HG03139 (cell line): ENCODE results near the gene ZNF134.

ENCODE experiments used
- ATAC-seq: cut with Tn5 transposase; IDR thresholded peaks from one replicate; pipeline ENCODE4 v1.9.1; 2021; ENCODE audit not compliant: unreplicated experiment

ZNF134 gene

DNA sequence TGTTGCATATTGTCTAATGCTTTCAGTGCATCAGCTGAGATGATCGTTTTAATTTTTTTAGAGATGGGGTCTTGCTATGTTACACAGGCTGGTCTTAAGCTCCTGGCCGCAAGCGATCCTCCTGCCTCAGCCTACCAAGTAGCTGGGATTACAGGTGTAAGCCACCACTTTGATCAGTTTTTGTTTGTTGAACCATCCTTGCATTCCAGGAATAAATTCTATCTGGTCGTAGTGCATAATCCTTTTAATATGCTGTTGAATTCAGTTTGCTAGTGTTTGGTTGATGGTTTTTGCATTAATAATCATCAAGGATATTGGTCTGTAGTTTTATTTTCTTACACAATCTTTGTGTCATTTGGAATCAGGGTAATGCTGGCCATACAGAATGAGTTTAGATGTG, 23.3 kb downstream of the ZNF134 start:
- ATAC-seq, result no peak

DNA sequence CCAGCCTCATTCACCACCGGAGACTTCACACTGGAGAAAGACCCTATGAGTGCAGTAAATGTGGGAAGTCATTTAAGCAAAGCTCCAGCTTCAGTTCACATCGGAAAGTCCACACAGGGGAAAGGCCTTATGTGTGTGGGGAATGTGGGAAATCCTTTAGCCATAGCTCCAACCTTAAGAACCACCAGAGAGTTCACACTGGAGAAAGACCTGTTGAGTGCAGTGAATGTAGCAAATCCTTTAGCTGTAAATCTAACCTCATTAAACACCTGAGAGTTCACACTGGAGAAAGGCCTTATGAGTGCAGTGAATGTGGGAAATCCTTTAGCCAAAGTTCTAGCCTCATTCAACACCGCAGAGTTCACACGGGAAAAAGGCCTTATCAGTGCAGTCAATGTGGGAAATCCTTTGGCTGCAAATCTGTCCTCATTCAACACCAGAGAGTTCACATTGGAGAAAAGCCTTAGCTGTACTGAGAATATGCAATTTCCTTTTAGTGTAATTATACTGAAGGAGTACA, 27.7 kb downstream of the ZNF134 start:
- no peak for ATAC-seq

DNA sequence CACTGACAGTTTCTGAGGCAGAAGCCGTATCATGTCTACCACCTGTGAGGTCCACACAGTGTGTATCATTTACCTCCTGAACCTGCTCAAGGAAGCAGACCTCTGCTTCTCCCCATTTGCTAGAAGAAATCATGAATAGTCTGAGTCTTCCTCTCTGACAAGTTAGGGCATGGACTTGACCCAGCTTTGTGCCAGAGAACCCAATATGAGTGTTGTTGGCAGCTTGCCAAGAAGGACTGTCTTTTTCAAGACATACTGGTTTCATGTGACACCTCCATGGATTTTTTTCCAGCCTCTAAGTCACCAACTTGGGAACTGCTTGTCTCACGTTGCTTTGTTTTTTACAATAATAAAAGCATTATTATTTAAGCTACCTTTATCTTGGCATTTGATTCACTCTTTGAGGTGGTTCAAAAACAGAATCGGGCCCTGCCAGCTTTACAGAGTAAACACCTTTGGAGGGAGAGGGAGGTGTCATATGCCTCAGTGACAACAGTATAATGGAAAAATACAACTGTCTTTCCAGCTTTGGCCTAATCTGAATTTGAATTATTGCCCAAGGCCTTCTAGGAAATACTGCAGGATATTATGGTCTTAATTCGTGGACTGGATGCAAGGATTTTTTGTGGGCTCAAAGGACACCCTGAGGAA, 28.5 kb downstream of the ZNF134 start:
- ATAC-seq, result no peak

DNA sequence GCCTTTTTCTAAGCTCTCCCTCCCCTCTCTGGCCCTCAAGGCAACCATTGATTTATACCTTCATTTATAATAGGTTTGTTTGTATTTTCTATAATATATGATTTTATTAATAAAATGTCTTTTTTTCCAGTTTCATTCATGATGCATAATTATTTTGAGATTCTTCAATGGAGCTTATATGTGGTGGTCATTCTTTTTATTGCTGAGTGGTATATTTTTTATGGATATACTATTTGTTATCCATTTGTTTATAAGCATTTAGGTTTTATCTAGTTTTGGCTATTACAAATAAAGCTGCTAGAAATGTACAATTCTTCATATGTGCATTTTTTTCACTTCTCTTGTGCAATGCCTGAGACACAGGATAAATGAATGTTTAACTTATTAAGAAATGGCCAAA, 29.7 kb downstream of the ZNF134 start:
- ATAC-seq, result no peak

DNA sequence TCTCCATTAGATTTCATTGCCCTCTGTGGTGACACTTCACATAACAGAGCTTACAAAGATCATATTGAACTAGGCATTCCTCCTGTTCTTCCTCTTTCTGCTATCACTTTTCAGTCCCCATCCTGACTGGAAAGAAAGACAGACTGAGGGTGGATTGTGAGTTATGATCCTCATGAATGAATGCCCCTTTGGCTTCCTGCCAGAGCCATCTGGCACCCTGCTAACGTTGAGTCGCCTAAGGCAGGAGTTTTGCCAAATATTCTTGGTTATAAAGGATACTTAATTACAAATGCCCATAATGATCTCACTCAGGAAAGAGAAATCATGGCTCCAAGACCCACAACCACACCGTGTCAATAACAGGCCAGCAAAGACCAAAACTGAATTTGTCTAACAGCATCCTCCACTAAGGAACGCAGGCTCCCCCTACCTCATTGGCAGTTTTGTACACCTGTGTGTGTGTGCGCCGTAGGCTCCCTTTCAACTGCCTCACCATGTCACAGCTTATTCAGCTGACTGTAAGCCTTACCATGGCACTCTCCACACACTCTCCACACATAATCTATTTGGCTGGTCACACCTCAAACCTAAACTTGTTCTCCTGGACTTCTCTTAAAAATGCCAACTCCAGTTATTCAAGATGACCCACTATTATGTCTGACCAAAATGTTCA, 34.4 kb downstream of the ZNF134 start:
- no peak for ATAC-seq

DNA sequence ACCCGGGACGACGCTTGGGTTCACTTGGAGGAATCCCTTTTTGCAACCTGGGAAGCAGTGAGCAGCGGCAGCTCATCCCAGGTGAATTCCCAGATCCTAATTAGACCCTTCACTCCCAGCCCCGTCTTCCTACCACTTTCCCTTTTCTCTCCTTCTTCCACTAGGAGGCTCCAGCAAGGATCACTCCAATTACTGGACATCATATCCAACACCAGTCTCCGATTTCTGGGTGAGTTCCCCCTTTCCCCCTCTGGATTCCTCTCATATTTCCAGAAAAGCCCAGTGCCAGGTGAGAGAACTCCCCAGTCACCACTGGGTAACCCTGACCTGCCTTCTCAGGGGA, 37.6 kb downstream of the ZNF134 start:
- no peak for ATAC-seq

DNA sequence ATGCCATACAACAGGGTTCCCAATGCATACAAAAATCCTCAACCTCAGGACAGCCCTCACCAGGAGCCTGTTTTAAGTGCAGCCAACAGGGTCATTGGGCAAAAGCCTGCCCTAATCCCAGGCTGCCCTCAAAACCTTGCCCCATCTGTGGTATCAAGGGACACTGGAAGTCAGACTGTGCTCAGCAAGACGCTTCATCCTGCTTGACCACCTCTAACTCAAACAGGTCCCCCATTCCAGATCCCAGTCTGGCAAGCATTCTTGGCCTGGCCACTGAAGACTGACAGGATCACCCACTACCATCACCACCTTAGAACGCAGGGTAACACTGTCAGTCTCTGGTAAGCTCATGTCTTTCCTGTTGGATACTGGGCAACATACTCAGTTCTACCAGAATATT, 39.6 kb downstream of the ZNF134 start:
- no peak for ATAC-seq

DNA sequence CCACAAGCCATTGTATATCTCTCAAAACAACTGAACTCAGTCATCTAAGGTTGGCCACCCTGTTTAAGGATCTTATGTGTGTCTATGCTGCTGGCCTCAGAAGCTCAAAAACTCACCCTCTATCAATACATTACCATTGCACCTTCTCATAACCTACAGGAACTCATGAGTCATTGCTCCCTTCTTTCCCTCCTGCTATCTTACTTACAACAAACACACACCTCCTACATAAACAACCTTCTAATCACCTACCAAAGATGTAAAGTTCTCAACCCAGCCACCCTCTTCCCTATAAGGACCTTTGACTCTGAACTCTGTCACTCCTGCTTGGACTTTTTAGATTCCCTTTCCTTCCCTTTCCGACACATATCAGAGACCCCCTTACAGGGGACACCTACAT, 41.4 kb downstream of the ZNF134 start:
- no peak for ATAC-seq

DNA sequence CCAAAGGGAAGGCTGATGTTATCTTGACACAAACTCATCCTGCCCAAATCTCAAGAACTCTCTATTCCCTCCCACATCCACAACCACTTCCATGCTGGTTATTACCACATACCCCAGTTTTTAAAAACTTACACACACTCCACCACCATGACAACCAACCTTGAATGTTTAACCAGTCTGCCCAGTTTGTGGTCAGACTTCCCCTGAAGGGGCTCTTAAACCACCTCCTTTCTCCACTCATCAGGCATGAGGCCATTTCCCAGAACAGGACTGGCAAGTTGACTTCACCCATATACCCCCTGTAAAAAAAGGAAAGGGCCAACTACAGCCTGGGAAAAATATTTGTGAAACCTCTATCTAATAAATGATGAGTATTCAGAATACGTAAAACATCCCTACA, 42.3 kb downstream of the ZNF134 start:
- no peak for ATAC-seq

DNA sequence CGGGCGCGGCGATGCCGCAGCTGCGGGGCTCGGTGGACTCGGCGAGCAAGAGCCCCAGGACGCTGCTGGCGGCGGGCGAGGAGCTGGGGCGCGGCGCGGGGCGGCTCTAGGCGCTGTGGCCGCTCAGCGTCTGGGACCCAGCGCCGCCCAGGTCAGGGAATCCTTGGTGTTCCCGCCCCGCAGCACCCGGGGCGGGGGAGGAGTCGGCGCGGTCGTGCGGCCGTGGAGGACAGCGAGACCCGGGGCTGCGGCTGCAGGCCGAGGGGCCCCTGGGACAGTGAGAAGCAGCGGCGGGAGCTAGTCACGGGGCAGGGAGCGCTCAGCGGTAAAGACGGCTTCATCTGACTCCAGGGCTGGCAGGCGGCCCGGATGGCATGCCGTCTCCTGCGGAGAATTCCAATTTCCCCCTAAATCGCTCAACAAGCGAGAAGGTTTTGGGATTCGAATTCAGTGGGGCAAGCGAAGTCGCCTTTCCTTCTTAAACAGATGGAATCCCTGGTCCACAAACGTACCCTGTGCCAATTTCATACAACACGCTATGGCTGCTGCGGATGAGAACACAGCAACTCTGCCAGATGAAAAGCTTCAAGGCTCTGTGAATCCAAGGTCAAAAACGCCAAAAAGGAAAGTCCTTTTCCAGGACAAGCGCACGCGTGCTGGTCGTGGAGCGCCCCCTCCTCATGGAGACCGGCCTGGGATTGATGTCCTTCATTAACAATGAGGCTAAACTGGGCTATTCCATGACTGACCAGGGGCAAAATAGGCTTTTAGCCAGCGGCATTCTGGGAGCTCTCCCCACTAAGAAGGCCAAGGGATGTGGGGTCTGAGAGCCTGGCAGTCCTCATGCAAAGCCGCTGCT, 50.5 kb downstream of the ZNF134 start:
- no peak for ATAC-seq

DNA sequence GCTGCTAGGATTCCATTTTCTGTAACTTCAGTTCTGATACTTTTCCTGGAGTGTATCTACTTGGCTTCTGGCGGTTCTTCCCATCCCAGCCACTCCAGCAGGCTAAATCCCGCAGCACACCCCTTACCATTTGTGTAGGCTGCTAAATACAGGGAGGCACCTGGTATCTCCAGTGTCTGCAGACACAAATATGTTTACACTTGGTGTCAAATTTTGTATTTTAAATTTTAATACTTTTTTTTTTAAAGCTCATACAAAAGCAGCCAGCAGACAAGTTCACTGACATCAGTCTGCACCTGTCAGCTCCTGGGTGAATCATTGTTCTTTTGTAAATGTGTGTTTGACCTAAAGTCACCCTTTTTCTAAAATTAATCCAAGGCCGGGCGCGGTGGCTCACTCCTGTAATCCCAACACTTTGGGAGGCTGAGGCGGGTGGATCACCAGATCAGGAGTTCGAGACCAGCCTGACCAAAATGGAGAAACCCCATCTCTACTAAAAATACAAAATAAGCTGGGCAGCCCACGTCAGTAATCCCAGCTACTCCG, 51.3 kb downstream of the ZNF134 start:
- no peak for ATAC-seq

DNA sequence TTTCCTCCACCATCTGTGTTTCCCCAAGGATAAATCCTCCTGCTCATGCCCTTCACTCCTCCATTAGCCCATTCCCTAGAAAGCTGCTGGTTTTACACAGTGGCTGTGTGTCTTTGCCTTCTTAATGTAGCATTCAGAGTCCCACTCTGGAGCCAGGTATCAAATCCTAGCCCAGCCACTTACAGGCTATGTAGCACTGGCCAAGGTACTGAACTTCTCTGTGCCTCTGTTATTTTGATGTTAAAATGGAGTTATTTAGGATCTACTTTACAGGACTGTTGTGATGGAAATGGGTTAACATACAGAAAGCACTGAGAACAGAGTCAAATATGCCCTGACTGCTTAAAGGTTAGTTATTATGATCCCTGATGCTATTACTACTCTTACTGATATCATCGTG, 53.2 kb downstream of the ZNF134 start:
- no peak for ATAC-seq

DNA sequence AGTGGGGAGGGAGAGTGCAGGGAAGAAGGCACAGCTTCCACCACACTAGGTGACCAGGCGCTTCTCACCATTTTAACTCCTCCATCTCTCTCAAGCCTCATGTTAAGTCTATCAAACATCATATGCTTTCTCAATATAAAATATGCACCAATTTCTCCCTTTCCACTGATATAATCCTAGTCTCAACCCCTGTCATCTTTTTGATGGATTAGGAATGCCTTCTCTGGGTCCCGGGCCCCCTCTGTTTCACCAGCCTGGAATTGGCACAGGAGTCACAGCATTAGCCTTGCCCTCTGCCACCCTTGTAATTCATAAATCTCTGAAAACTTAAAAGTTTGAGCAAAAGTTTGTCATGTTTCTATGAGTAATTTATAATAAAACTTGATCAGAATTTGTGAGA, 54.6 kb downstream of the ZNF134 start, which contains the start of gene ZSCAN4:
Gene ZSCAN4 (plus strand): TSS at position 301 of the 400 bp plus-strand sequence. CDS start 7,211 bp downstream, outside the sequence.
- ATAC-seq, result no peak

DNA sequence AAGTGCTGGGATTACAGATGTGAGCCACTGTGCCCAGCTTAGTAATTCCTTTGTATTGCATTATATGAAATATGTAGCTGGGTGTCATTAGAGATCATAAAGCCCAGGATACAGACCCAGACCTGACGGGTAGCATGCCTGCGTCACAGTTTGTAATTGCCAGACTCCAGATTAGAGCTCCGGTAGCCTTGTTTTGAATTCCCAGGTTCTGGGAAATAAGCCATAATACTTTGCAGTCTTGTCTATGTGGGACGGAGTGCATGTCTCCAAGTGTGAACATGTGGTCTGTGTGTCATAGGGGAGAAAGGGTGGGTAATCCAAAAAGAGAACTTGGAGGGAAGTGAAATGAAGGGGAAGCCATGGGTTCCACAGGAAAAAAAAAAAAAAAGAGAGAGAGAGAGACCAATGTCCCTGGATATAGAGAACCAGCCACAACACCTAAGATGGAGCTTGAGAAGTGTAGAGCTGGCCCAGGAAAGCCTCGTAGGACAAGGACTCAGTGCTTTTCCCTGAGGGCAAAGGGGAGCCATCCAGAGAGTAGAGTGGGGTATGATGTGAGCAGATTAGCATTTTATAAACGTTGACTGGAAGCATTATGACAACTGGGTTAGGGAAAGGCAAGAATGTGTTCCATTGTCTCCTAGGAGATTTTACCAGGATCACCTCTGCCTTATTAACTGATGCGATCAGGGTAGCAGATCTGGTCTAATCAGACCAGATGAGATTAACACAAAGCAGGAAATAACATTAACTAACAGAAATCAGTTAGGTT, 57.3 kb downstream of the ZNF134 start:
- ATAC-seq, result no peak

DNA sequence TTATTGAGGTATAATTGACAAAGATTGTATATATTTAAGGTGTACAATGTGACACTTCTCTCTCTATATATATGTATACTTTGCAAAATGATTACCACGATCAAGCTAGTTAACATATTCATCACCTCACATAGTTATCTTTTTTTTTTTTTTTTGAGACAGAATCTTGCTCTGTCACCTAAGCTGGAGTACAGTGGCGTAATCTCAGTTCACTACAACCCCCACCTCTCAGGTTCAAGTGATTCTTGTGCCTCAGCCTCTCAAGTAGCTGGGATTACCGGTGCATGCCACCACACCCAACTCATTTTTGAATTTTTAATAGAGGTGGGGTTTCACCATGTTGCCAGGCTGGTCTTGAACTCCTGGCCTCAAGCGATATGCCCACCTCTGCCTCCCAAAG, 58.4 kb downstream of the ZNF134 start:
- no peak for ATAC-seq
